Glutamatergic neuron (in vitro differentiated cells): ENCODE data around the gene MRPL4. TPM values are rescaled to one million over a fixed set of nuclear protein-coding genes. Genes with fewer than 3 reads are reported as not detected.

ENCODE experiments used
- DNase-seq: peaks from one replicate; pipeline ENCODE4 v3.0.0; 2022
- H3K27ac Mint-ChIP-seq: one replicate; pipeline ENCODE4 v1.8.0; 2020; ENCODE audit warnings: mild to moderate bottlenecking, mixed read lengths, inconsistent platforms; ENCODE audit not compliant: unreplicated experiment
- H3K27me3 Mint-ChIP-seq: one replicate; pipeline ENCODE4 v1.8.0; 2020; ENCODE audit warnings: mild to moderate bottlenecking, moderate library complexity, mixed read lengths, inconsistent platforms; ENCODE audit not compliant: unreplicated experiment
- H3K36me3 Mint-ChIP-seq: one replicate; pipeline ENCODE4 v1.8.0; 2020; ENCODE audit warnings: mild to moderate bottlenecking, mixed read lengths, inconsistent platforms; ENCODE audit not compliant: unreplicated experiment
- H3K4me1 Mint-ChIP-seq: one replicate; pipeline ENCODE4 v1.8.0; 2020; ENCODE audit warnings: mild to moderate bottlenecking, low read depth, mixed read lengths, inconsistent platforms; ENCODE audit not compliant: unreplicated experiment
- H3K4me3 Mint-ChIP-seq: one replicate; pipeline ENCODE4 v1.8.0; 2020; ENCODE audit warnings: mild to moderate bottlenecking, mixed read lengths, inconsistent platforms; ENCODE audit not compliant: unreplicated experiment
- H3K9me3 Mint-ChIP-seq: one replicate; pipeline ENCODE4 v1.8.0; 2020; ENCODE audit warnings: mild to moderate bottlenecking, moderate library complexity, mixed read lengths, inconsistent platforms; ENCODE audit not compliant: unreplicated experiment
- CTCF ChIP-seq: fragments of 200-600 bp; sonication (generic); IDR thresholded peaks from one replicate; pipeline ENCODE4 v1.5.0; 2021; ENCODE audit not compliant: partially characterized antibody, unreplicated experiment
- total RNA-seq: library from RNA; stranded (reverse); fragmentation: NEBNext Ultra II Directional; extraction: Animal tissue kit (Norgen Biotek cat#: 25700); gene quantifications from one replicate; pipeline ENCODE4 v1.2.1, GENCODE V29; 2021; ENCODE audit not compliant: unreplicated experiment

The MRPL4 gene
- total RNA-seq, 1 donor from 2014 or later: 42.8 TPM

GRCh38 chr19:10223488-10224213, 28.4 kb upstream of the MRPL4 start:
- H3K36me3 Mint-ChIP-seq: peaks cover 5% of the 10 kb centered on the region
- no peak overlapping the region for H3K27ac Mint-ChIP-seq
- no peaks in the 10 kb centered on the region for H3K4me1 Mint-ChIP-seq
- no peak for DNase-seq
- peaks cover 4% of the 10 kb centered on the region for H3K27me3 Mint-ChIP-seq
- no peaks in the 10 kb centered on the region for H3K9me3 Mint-ChIP-seq
- H3K4me3 Mint-ChIP-seq: no peak overlapping the region
- no peak for TF ChIP-seq CTCF

GRCh38 chr19:10224337-10224736, 27.7 kb upstream of the MRPL4 start:
- H3K4me3 Mint-ChIP-seq: no peak overlapping the region
- no peak for DNase-seq
- H3K36me3 Mint-ChIP-seq: peaks cover 5% of the 10 kb centered on the region
- H3K27ac Mint-ChIP-seq: no peak overlapping the region
- TF ChIP-seq CTCF: no peak
- peaks cover 2% of the 10 kb centered on the region for H3K9me3 Mint-ChIP-seq
- peaks cover 6% of the 10 kb centered on the region for H3K27me3 Mint-ChIP-seq
- no peaks in the 10 kb centered on the region for H3K4me1 Mint-ChIP-seq

DNA sequence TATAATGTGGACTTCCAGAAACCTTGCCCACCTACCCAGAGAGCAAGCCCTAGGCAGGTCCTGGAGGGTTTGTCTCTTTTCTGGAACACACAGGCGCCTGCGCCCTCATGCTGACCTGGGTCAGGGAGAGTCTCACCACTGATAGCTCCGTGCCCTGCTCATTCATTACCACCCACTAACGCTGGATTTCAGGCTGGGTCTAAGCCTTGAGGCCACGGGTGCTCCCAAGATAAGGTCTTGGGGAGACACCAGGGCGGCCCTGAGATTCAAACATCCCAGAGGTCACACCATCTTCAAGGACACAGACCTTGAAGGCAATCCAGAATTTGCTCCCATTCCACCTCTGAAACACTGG, 26.0 kb upstream of the MRPL4 start:
- no peak overlapping the region for H3K27ac Mint-ChIP-seq
- TF ChIP-seq CTCF: no peak
- peaks cover 4% of the 10 kb centered on the region for H3K4me1 Mint-ChIP-seq
- peaks cover 4% of the 10 kb centered on the region for H3K9me3 Mint-ChIP-seq
- DNase-seq: no peak
- H3K4me3 Mint-ChIP-seq: no peak overlapping the region
- H3K27me3 Mint-ChIP-seq: peaks cover 8% of the 10 kb centered on the region
- H3K36me3 Mint-ChIP-seq: peaks cover 5% of the 10 kb centered on the region

- Mint-ChIP-seq H3K4me3 (no peak overlapping the region), H3K27me3 (peaks cover 8% of the 10 kb centered on the region), H3K9me3 (peaks cover 4% of the 10 kb centered on the region), H3K36me3 (peaks cover 5% of the 10 kb centered on the region), H3K4me1 (peaks cover 4% of the 10 kb centered on the region), H3K27ac (no peak overlapping the region)
- peak; percentile 22 for DNase-seq
- no peak for TF ChIP-seq CTCF
Observed at GRCh38 chr19:10226376-10227025, 25.5 kb upstream of the MRPL4 start.
